Erythroblast (primary cell): ENCODE results near the gene C1orf232.

Source experiments
- GATA1 ChIP-seq: IDR thresholded peaks from 2 replicates; pipeline ENCODE4 v1.6.1; 2011; ENCODE audit warnings: low read depth, mild to moderate bottlenecking, control low read depth, low read length, moderate library complexity
- POLR2A ChIP-seq: IDR thresholded peaks from 2 replicates; pipeline ENCODE4 v1.6.1; 2011; ENCODE audit warnings: mild to moderate bottlenecking, low read length

- TF ChIP-seq POLR2A (no peak), GATA1 (no peak)
Observed at GRCh38 chr1:26197813-26198212, 29.1 kb upstream of the C1orf232 start.
